Measurements from ENCODE around the gene AKAP8L. TPM values are rescaled to one million over a fixed set of nuclear protein-coding genes. Genes with fewer than 3 reads are reported as not detected.

Gene AKAP8L
- total RNA-seq, 1 experiment from 2014 or later: 123 TPM

- H3K9me3 ChIP-seq (ENCODE audit: control insufficient read depth, low read depth, low read length): no peaks in the 10 kb centered on the region
- H3K4me3 Mint-ChIP-seq: no peak overlapping the region
These were observed 78.7 kb downstream of the AKAP8L start for GRCh38 chr19:15340086-15340485.

More at GRCh38 chr19:15340086-15340485, 78.7 kb downstream of the AKAP8L start:
- H3K27ac ChIP-seq (ENCODE audit: insufficient read length, low read depth, low read length): no peak overlapping the region
- no peak overlapping the region for H3T11ph ChIP-seq (ENCODE audit: low read length)
- H3K4ac ChIP-seq (ENCODE audit: low read depth, low read length): no peak overlapping the region
- no peak overlapping the region for H3K14ac ChIP-seq (ENCODE audit: insufficient read depth, low read length)
- no peak overlapping the region for H2BK15ac ChIP-seq (ENCODE audit: low read depth, low read length)
- no peak overlapping the region for H2BK12ac ChIP-seq (ENCODE audit: insufficient read length, low read depth, low read length)
- H3K27me3 Mint-ChIP-seq (ENCODE audit: low read depth): no peaks in the 10 kb centered on the region
- H3K9ac ChIP-seq (ENCODE audit: extremely low read depth, insufficient read length, low read length): no peak overlapping the region
- no peak overlapping the region for H4K5ac ChIP-seq (ENCODE audit: insufficient read length, low read depth, low read length)
- WGBS (ENCODE audit: extremely low coverage, insufficient read length, low lambda C conversion rate): no CpG with 5 or more reads among the region's 4 CpGs
- no peak overlapping the region for H2AFZ ChIP-seq (ENCODE audit: low read length)
- H3K79me2 ChIP-seq (ENCODE audit: insufficient read depth, low read length): no peaks in the 10 kb centered on the region
- H3K9me3 Mint-ChIP-seq: no peaks in the 10 kb centered on the region
- no peaks in the 10 kb centered on the region for H3K4me1 ChIP-seq (ENCODE audit: insufficient read depth, low read length)
- no peak overlapping the region for H2BK5ac ChIP-seq (ENCODE audit: insufficient read length, low read length)
- H3K36me3 Mint-ChIP-seq (ENCODE audit: insufficient read depth in 1 of 3, low read depth in 3 of 3): peaks cover 0 to 20% (median 15%) of the 10 kb centered on the region in 3 experiments; a peak in 5 of 7 replicates
- H4K20me1 ChIP-seq (ENCODE audit: control insufficient read depth, insufficient read depth, insufficient read length): no peaks in the 10 kb centered on the region
- no peak overlapping the region for H4K91ac ChIP-seq (ENCODE audit: insufficient read length, low read depth, low read length)
- H2BK120ac ChIP-seq (ENCODE audit: low read depth, low read length, poor library complexity, severe bottlenecking): no peak overlapping the region
- H4K8ac ChIP-seq (replicated peaks; ENCODE audit: insufficient read length, low read depth, low read length): no peak overlapping the region
- no peak for TF ChIP-seq CTCF (conservative IDR thresholded peaks at IDR 0.05)
- no peak overlapping the region for H2BK20ac ChIP-seq (ENCODE audit: low read depth, low read length, poor library complexity, severe bottlenecking)
- no peak overlapping the region for H3K56ac ChIP-seq (ENCODE audit: insufficient read length, low read depth, low read length)
- H3K23ac ChIP-seq (ENCODE audit: insufficient read length, low read depth, low read length): no peak overlapping the region
- no peaks in the 10 kb centered on the region for H3K79me1 ChIP-seq (ENCODE audit: insufficient read depth, low read depth, low read length, poor library complexity, severe bottlenecking)
- H3K18ac ChIP-seq (ENCODE audit: insufficient read length, low read depth, low read length): no peak overlapping the region
- no peak overlapping the region for H3K4me2 ChIP-seq (ENCODE audit: insufficient read depth, insufficient read length, low read length)
- no peak overlapping the region for H3K27ac Mint-ChIP-seq
- no peak overlapping the region for H2AK5ac ChIP-seq (ENCODE audit: insufficient read length, low read length)
- H3K4me1 Mint-ChIP-seq: no peaks in the 10 kb centered on the region
- no peaks in the 10 kb centered on the region for H3K23me2 ChIP-seq (ENCODE audit: insufficient read length, low read depth, low read length, poor library complexity, severe bottlenecking)
- H3K27me3 ChIP-seq (ENCODE audit: insufficient read depth, low read length): no peaks in the 10 kb centered on the region
- no peak for DNase-seq
